Neuronal stem cell (in vitro differentiated cells): ENCODE measurements around the gene SLX1A.
"Not testable (repeated sequence)": the region's sequence is repeated elsewhere in the genome, so short reads cannot be mapped to it uniquely, and the experiment has no call there.

Experiments
- DNase-seq: peaks from one replicate; pipeline ENCODE4 v3.0.0-alpha.2; 2013; ENCODE audit warnings: low spot score
- H2AFZ ChIP-seq: one replicate; pipeline ENCODE4 v1.6.1; 2013; ENCODE audit warnings: mild to moderate bottlenecking, low read length, inconsistent platforms
- H2AK5ac ChIP-seq: 2 replicates; pipeline ENCODE4 v1.6.1; 2013; ENCODE audit warnings: low read depth, mild to moderate bottlenecking, inconsistent platforms, low read length, moderate library complexity, mixed read lengths
- H2BK120ac ChIP-seq: 2 replicates; pipeline ENCODE4 v1.6.1; 2013; ENCODE audit warnings: low read depth, mild to moderate bottlenecking, inconsistent platforms, low read length, moderate library complexity, mixed read lengths
- H2BK12ac ChIP-seq: one replicate; pipeline ENCODE4 v1.6.1; 2013; ENCODE audit warnings: low read length, inconsistent platforms
- H2BK15ac ChIP-seq: 2 replicates; pipeline ENCODE4 v1.6.1; 2013; ENCODE audit warnings: mild to moderate bottlenecking, low read length, inconsistent platforms, mixed read lengths
- H2BK5ac ChIP-seq: one replicate; pipeline ENCODE4 v1.6.1; 2013; ENCODE audit warnings: inconsistent platforms, mild to moderate bottlenecking, low read length, moderate library complexity
- H3K14ac ChIP-seq: one replicate; pipeline ENCODE4 v1.6.1; 2013; ENCODE audit warnings: low read length, inconsistent platforms
- H3K18ac ChIP-seq: 2 replicates; pipeline ENCODE4 v1.6.1; 2013; ENCODE audit warnings: low read length, inconsistent platforms
- H3K23ac ChIP-seq: 2 replicates; pipeline ENCODE4 v1.6.1; 2013; ENCODE audit warnings: low read depth, mild to moderate bottlenecking, mixed read lengths, low read length, inconsistent platforms; ENCODE audit not compliant: poor library complexity
- H3K27ac ChIP-seq: replicated peaks from 3 replicates; pipeline ENCODE4 v1.5.1; 2013; ENCODE audit warnings: low read length, inconsistent platforms
- H3K27me3 ChIP-seq, 3 experiments: 2 replicates each; pipeline ENCODE4 v1.6.1; 2013; ENCODE audit warnings: low read length in 3 of 3, mild to moderate bottlenecking in 2 of 3, inconsistent platforms in 1 of 3, low read depth in 1 of 3, mixed read lengths in 1 of 3, moderate library complexity in 1 of 3; ENCODE audit not compliant: control insufficient read depth in 3 of 3, insufficient read depth in 3 of 3
- H3K36me3 ChIP-seq, 2 donors: replicated peaks in 1 of 2; 2 replicates each; pipeline ENCODE4 v1.6.1; 2013; ENCODE audit warnings: low read length in 2 of 2; ENCODE audit not compliant: control insufficient read depth in 2 of 2, insufficient read depth in 2 of 2
- H3K4ac ChIP-seq: 2 replicates; pipeline ENCODE4 v1.6.1; 2013; ENCODE audit warnings: inconsistent platforms, mild to moderate bottlenecking, low read length, moderate library complexity
- H3K4me1 ChIP-seq, 2 donors: 1 replicate in 1 of 2; 2 replicates in 1 of 2; pipeline ENCODE4 v1.6.1; 2013; ENCODE audit warnings: low read length in 2 of 2, low read depth in 1 of 2; ENCODE audit not compliant: control insufficient read depth in 2 of 2, insufficient read depth in 1 of 2
- H3K4me2 ChIP-seq: one replicate; pipeline ENCODE4 v1.6.1; 2013; ENCODE audit warnings: mild to moderate bottlenecking, low read length, inconsistent platforms; ENCODE audit not compliant: insufficient read depth, poor library complexity, severe bottlenecking
- H3K4me3 ChIP-seq, 2 donors: 2 replicates each; pipeline ENCODE4 v1.5.1; 2013; ENCODE audit warnings: low read length in 2 of 2, mild to moderate bottlenecking in 2 of 2, inconsistent platforms in 1 of 2, moderate library complexity in 1 of 2
- H3K79me1 ChIP-seq: one replicate; pipeline ENCODE4 v1.6.1; 2013; ENCODE audit warnings: low read depth, mild to moderate bottlenecking, inconsistent platforms, low read length, moderate library complexity
- H3K9ac ChIP-seq: one replicate; pipeline ENCODE4 v1.6.1; 2013; ENCODE audit warnings: mild to moderate bottlenecking, low read depth, low read length, inconsistent platforms; ENCODE audit not compliant: poor library complexity
- H3K9me3 ChIP-seq, 2 donors: replicated peaks in 1 of 2; 2 replicates each; pipeline versions ENCODE3 to v1.6.1; 2013; ENCODE audit warnings: low read length in 2 of 2, mild to moderate bottlenecking in 2 of 2, inconsistent platforms in 1 of 2, low read depth in 1 of 2, mixed read lengths in 1 of 2, moderate library complexity in 1 of 2; ENCODE audit not compliant: control insufficient read depth in 2 of 2, insufficient read depth in 1 of 2
- H4K8ac ChIP-seq: one replicate; pipeline ENCODE4 v1.6.1; 2013; ENCODE audit warnings: low read depth, mild to moderate bottlenecking, inconsistent platforms, low read length, moderate library complexity
- H4K91ac ChIP-seq: one replicate; pipeline ENCODE4 v1.6.1; 2013; ENCODE audit warnings: low read length, low read depth, mild to moderate bottlenecking, inconsistent platforms; ENCODE audit not compliant: poor library complexity
- WGBS, 2 donors: extraction: QIAGEN DNeasy Blood & Tissue Kit; methylation state at CpG; one replicate each; pipeline ENCODE4 v1.1.7; 2013; ENCODE audit warnings: missing lambda C conversion rate in 2 of 2, mixed read lengths in 1 of 2; ENCODE audit not compliant: insufficient read length in 2 of 2, insufficient replicate concordance in 1 of 2; ENCODE audit errors: extremely low coverage in 2 of 2; 5-methylcytosine and 5-hydroxymethylcytosine counted together

Gene SLX1A

GRCh38 chr16:30176876-30177275, 16.8 kb upstream of the SLX1A start:
- H2BK15ac ChIP-seq, H3K18ac ChIP-seq, H3K4me1 ChIP-seq, H3K9ac ChIP-seq, H4K8ac ChIP-seq, H2AK5ac ChIP-seq, H3K9me3 ChIP-seq, H4K91ac ChIP-seq, H2BK5ac ChIP-seq, H3K79me1 ChIP-seq, H2BK120ac ChIP-seq, H3K4ac ChIP-seq, H3K27ac ChIP-seq, H3K36me3 ChIP-seq, H2BK12ac ChIP-seq, H2AFZ ChIP-seq, H3K4me2 ChIP-seq, DNase-seq, H3K4me3 ChIP-seq, H3K14ac ChIP-seq, H3K23ac ChIP-seq: not testable (repeated sequence)
- peaks cover 0 to 16% (median 0%) of the 10 kb centered on the region in 3 experiments for H3K27me3 ChIP-seq
- WGBS, 2 donors = no CpG with 5 or more reads among the region's 6 CpGs

GRCh38 chr16:30179195-30179594, 14.5 kb upstream of the SLX1A start:
- H2BK12ac ChIP-seq = no peak overlapping the region
- H3K18ac ChIP-seq = no peak overlapping the region
- no peak for DNase-seq
- no peaks in the 10 kb centered on the region for H3K79me1 ChIP-seq
- no peak overlapping the region for H3K9ac ChIP-seq
- H2BK5ac ChIP-seq = no peak overlapping the region
- peaks cover 0 to 23% (median 3%) of the 10 kb centered on the region in 3 experiments for H3K27me3 ChIP-seq
- no peak overlapping the region for H2BK120ac ChIP-seq
- H3K4ac ChIP-seq = no peak overlapping the region
- peaks cover 2 to 4% of the 10 kb centered on the region in 2 donors for H3K4me1 ChIP-seq
- H4K8ac ChIP-seq = no peak overlapping the region
- no peak overlapping the region for H3K4me3 ChIP-seq
- no peak overlapping the region for H3K14ac ChIP-seq
- no peak overlapping the region for H3K23ac ChIP-seq
- no peak overlapping the region for H3K27ac ChIP-seq
- H3K9me3 ChIP-seq = no peaks in the 10 kb centered on the region
- no peak overlapping the region for H2BK15ac ChIP-seq
- H2AK5ac ChIP-seq = no peak overlapping the region
- no peak overlapping the region for H4K91ac ChIP-seq
- no peak overlapping the region for H2AFZ ChIP-seq
- no peak overlapping the region for H3K4me2 ChIP-seq
- no CpG with 5 or more reads among the region's 4 CpGs for WGBS, 2 donors
- no peaks in the 10 kb centered on the region for H3K36me3 ChIP-seq

- Histone ChIP-seq H3K4me2 (no peak overlapping the region), H2BK12ac (no peak overlapping the region), H3K4ac (no peak overlapping the region), H3K14ac (peak overlapping the region; percentile 14), H4K91ac (no peak overlapping the region), H3K18ac (no peak overlapping the region), H3K9ac (no peak overlapping the region), H4K8ac (no peak overlapping the region), H3K79me1 (no peaks in the 10 kb centered on the region), H3K36me3 (no peaks in the 10 kb centered on the region), H3K4me3 (no peak overlapping the region), H2AFZ (no peak overlapping the region), H2BK15ac (no peak overlapping the region), H3K23ac (no peak overlapping the region), H2AK5ac (no peak overlapping the region), H3K9me3 (no peaks in the 10 kb centered on the region), H3K27ac (no peak overlapping the region), H3K27me3 (peaks cover 0 to 23% (median 5%) of the 10 kb centered on the region in 3 experiments), H2BK120ac (no peak overlapping the region), H2BK5ac (no peak overlapping the region), H3K4me1 (peaks cover 4 to 8% of the 10 kb centered on the region in 2 donors)
- WGBS, 2 donors = no CpG with 5 or more reads among the region's 9 CpGs
- DNase-seq = no peak
Observed at GRCh38 chr16:30179931-30180330, 13.7 kb upstream of the SLX1A start.

- Histone ChIP-seq H3K18ac (peak overlapping the region; percentile 35), H3K79me1 (no peaks in the 10 kb centered on the region), H3K9me3 (no peaks in the 10 kb centered on the region), H2BK5ac (no peak overlapping the region), H3K27me3 (peaks cover 0 to 23% (median 5%) of the 10 kb centered on the region in 3 experiments), H3K36me3 (no peaks in the 10 kb centered on the region), H3K4ac (no peak overlapping the region), H3K4me2 (no peak overlapping the region), H3K4me1 (peaks cover 4 to 10% of the 10 kb centered on the region in 2 donors), H3K4me3 (no peak overlapping the region), H2AFZ (no peak overlapping the region), H2AK5ac (no peak overlapping the region), H3K27ac (no peak overlapping the region), H4K91ac (no peak overlapping the region), H3K14ac (no peak overlapping the region), H4K8ac (peak overlapping the region; percentile 89), H2BK15ac (no peak overlapping the region), H3K23ac (no peak overlapping the region), H3K9ac (no peak overlapping the region), H2BK120ac (no peak overlapping the region), H2BK12ac (no peak overlapping the region)
- no peak for DNase-seq
- WGBS, 2 donors = no CpG with 5 or more reads among the region's 3 CpGs
Observed at GRCh38 chr16:30180741-30181140, 12.9 kb upstream of the SLX1A start.
